SK-N-SH (cell line): ENCODE data around the gene NR5A1. TPM values are rescaled to one million over a fixed set of nuclear protein-coding genes. Genes with fewer than 3 reads are reported as not detected.

ENCODE experiments used
- CTCF ChIA-PET: fragments of 300-600, 350-600 bp; formaldehyde crosslinking; extraction: SDS; loops from one replicate; lab custom pipeline; 2021; lab: Yijun Ruan, JAX
- POLR2A ChIA-PET: fragments of 350-600 bp; sonication (Branson Sonifier 250); formaldehyde crosslinking; extraction: SDS; loops from one replicate; lab custom pipeline; 2020; ENCODE audit warnings: antibody characterized with exemption, inconsistent platforms; lab: Yijun Ruan, JAX
- DNase-seq: peaks from one replicate; pipeline ENCODE4 v3.0.0; 2012
- H2AFZ ChIP-seq: fragments of 200-600 bp; sonication (generic); 2 replicates; pipeline ENCODE4 v1.8.1; 2016; ENCODE audit warnings: antibody characterized with exemption, mild to moderate bottlenecking, low read depth
- H3F3A ChIP-seq: fragments of 200-600 bp; sonication (generic); replicated peaks from 2 replicates; pipeline ENCODE3; 2016; ENCODE audit warnings: antibody characterized with exemption, mild to moderate bottlenecking; ENCODE audit not compliant: insufficient read depth
- H3K27ac ChIP-seq, 2 experiments: fragments of 200-500 bp in 1 of 2; fragments of 200-600 bp in 1 of 2; sonication (Bioruptor generic) in 1 of 2; sonication (generic), shearing (Covaris generic) in 1 of 2; 2 replicates each; pipeline versions ENCODE4 v1.5.1 to v1.6.1; 2014 to 2016; ENCODE audit warnings: low read depth in 2 of 2, inconsistent platforms in 1 of 2, low read length in 1 of 2, mild to moderate bottlenecking in 1 of 2, mixed read lengths in 1 of 2
- H3K27me3 ChIP-seq: fragments of 200-600 bp; sonication (generic), shearing (Covaris generic); 2 replicates; pipeline ENCODE4 v1.6.1; 2016; ENCODE audit warnings: mixed run types; ENCODE audit not compliant: insufficient read depth
- H3K36me3 ChIP-seq, 2 experiments: fragments of 200-500 bp in 1 of 2; fragments of 200-600 bp in 1 of 2; sonication (Bioruptor generic) in 1 of 2; sonication (generic) in 1 of 2; replicated peaks in 1 of 2; 2 replicates each; pipeline versions ENCODE3 to v1.5.1; 2014 to 2016; ENCODE audit warnings: low read length in 1 of 2, mild to moderate bottlenecking in 1 of 2; ENCODE audit not compliant: insufficient read depth in 2 of 2, control insufficient read depth in 1 of 2
- H3K4me1 ChIP-seq, 2 experiments: fragments of 200-500 bp in 1 of 2; fragments of 200-600 bp in 1 of 2; sonication (Bioruptor generic) in 1 of 2; sonication (generic), shearing (Covaris generic) in 1 of 2; 2 replicates each; pipeline versions ENCODE4 v1.5.1 to v1.6.1; 2014 to 2016; ENCODE audit warnings: low read depth in 1 of 2, low read length in 1 of 2, mixed run types in 1 of 2; ENCODE audit not compliant: insufficient read depth in 2 of 2, control insufficient read depth in 1 of 2
- H3K4me2 ChIP-seq: fragments of 200-600 bp; sonication (generic), shearing (Covaris generic); 2 replicates; pipeline ENCODE4 v1.6.1; 2017; ENCODE audit warnings: mixed run types
- H3K4me3 ChIP-seq, 2 experiments: fragments of 200-500 bp in 1 of 2; fragments of 200-600 bp in 1 of 2; sonication (Bioruptor generic) in 1 of 2; sonication (generic), shearing (Covaris generic) in 1 of 2; 2 replicates each; pipeline versions ENCODE4 v1.5.1 to v1.8.1; 2014 to 2016; ENCODE audit warnings: low read depth in 2 of 2, inconsistent platforms in 1 of 2, low read length in 1 of 2, mild to moderate bottlenecking in 1 of 2, mixed read lengths in 1 of 2, moderate library complexity in 1 of 2
- H3K79me2 ChIP-seq: fragments of 200-600 bp; sonication (generic); 2 replicates; pipeline ENCODE4 v1.8.1; 2017; ENCODE audit warnings: mild to moderate bottlenecking; ENCODE audit not compliant: insufficient read depth
- H3K9ac ChIP-seq: fragments of 200-600 bp; sonication (generic); 2 replicates; pipeline ENCODE4 v1.6.1; 2017; ENCODE audit warnings: mixed run types
- H3K9me2 ChIP-seq: fragments of 200-600 bp; sonication (generic); 2 replicates; pipeline ENCODE4 v1.6.1; 2017; ENCODE audit warnings: mixed run types
- H3K9me3 ChIP-seq: fragments of 200-600 bp; sonication (generic); 2 replicates; pipeline ENCODE4 v1.6.1; 2017; ENCODE audit warnings: mixed run types, mild to moderate bottlenecking, moderate library complexity
- H4K20me1 ChIP-seq: fragments of 200-600 bp; sonication (generic); 2 replicates; pipeline ENCODE4 v1.6.1; 2017; ENCODE audit warnings: mild to moderate bottlenecking, mixed run types; ENCODE audit not compliant: insufficient read depth
- CHD2 ChIP-seq: fragments of 150-350 bp; IDR thresholded peaks from 2 replicates; pipeline ENCODE4 v1.6.1; 2018; ENCODE audit warnings: low read length; ENCODE audit not compliant: partially characterized antibody
- ELF1 ChIP-seq: IDR thresholded peaks from 2 replicates; pipeline ENCODE4 v1.4.0; 2012
- EP300 ChIP-seq, 2 experiments: IDR thresholded peaks; 2 replicates each; pipeline versions ENCODE4 v1.4.0 to v1.6.1; 2012; ENCODE audit warnings: borderline replicate concordance in 1 of 2, low read depth in 1 of 2, low read length in 1 of 2
- FOXM1 ChIP-seq: IDR thresholded peaks from 2 replicates; pipeline ENCODE4 v1.4.0; 2012; ENCODE audit warnings: low read depth, mild to moderate bottlenecking
- GATA2 ChIP-seq: sonication (generic); formaldehyde crosslinking; IDR thresholded peaks from 2 replicates; pipeline ENCODE4 v1.5.0; 2020; ENCODE audit warnings: mild to moderate bottlenecking, missing genetic modification reagents
- JUND ChIP-seq: IDR thresholded peaks from 2 replicates; pipeline ENCODE4 v1.4.0; 2012
- NRF1 ChIP-seq: IDR thresholded peaks from 2 replicates; pipeline ENCODE4 v1.6.1; 2012; ENCODE audit warnings: low read depth, mild to moderate bottlenecking, low read length
- RAD21 ChIP-seq: IDR thresholded peaks from 2 replicates; pipeline ENCODE4 v1.6.1; 2012; ENCODE audit warnings: mild to moderate bottlenecking, low read length
- RCOR1 ChIP-seq: fragments of 150-350 bp; IDR thresholded peaks from 2 replicates; pipeline ENCODE4 v1.6.1; 2017; ENCODE audit warnings: antibody characterized with exemption, low read length
- SIN3A ChIP-seq: IDR thresholded peaks from 2 replicates; pipeline ENCODE4 v1.6.1; 2012; ENCODE audit warnings: low read depth, mild to moderate bottlenecking, low read length, moderate library complexity, borderline replicate concordance
- TCF12 ChIP-seq: IDR thresholded peaks from 2 replicates; pipeline ENCODE4 v1.4.0; 2012
- TEAD4 ChIP-seq: IDR thresholded peaks from 2 replicates; pipeline ENCODE4 v1.4.0; 2012; ENCODE audit warnings: mild to moderate bottlenecking, borderline replicate concordance; ENCODE audit not compliant: insufficient read depth
- USF1 ChIP-seq: IDR thresholded peaks from 2 replicates; pipeline ENCODE4 v1.4.0; 2012; ENCODE audit warnings: low read depth, borderline replicate concordance
- ZBTB33 ChIP-seq: IDR thresholded peaks from 2 replicates; pipeline ENCODE4 v1.4.0; 2012; ENCODE audit warnings: low read depth, borderline replicate concordance
- WGBS: methylation state at CpG from one replicate; pipeline ENCODE4 v1.1.6; 2017; ENCODE audit warnings: low lambda C conversion rate; 5-methylcytosine and 5-hydroxymethylcytosine counted together
- polyA plus RNA-seq, 3 experiments: library from polyadenylated mRNA; depleted of rRNA; stranded (reverse); fragments of >200 nt; gene quantifications; 2 replicates each; pipeline ENCODE4 v1.2.3, GENCODE V29; 2012
- TF ChIP-seq, protein P1 (sequence below): IDR thresholded peaks from 2 replicates; pipeline ENCODE4 v1.6.1; 2012; ENCODE audit warnings: mild to moderate bottlenecking, low read depth, low read length, moderate library complexity
- TF ChIP-seq, protein P2 (sequence below): fragments of 150-350 bp; IDR thresholded peaks from 2 replicates; pipeline ENCODE4 v1.6.1; 2016; ENCODE audit warnings: mild to moderate bottlenecking, low read depth, low read length
- TF ChIP-seq, protein P3 (sequence below): fragments of 150-350 bp; IDR thresholded peaks from 2 replicates; pipeline ENCODE4 v1.6.1; 2017; ENCODE audit warnings: antibody characterized with exemption, low read length, low read depth, borderline replicate concordance

Gene NR5A1
- polyA plus RNA-seq, 1 of the 3 experiments (the other 2 are of a cell fraction) = not detected

GRCh38 chr9:124469011-124469832 lies 38.0 kb downstream of the NR5A1 start:
- H3K4me2 ChIP-seq = no peak overlapping the region
- H3K27ac ChIP-seq = no peak overlapping the region
- no peaks in the 10 kb centered on the region for H3K79me2 ChIP-seq
- no peaks in the 10 kb centered on the region; the same call in 1 of the 2 replicates for H3K27me3 ChIP-seq
- no peaks in the 10 kb centered on the region for H3K9me2 ChIP-seq
- ChIA-PET POLR2A (no interaction called here), CTCF (interaction anchor here (0.5 kb wide), 1 partner anchor 1795 kb away, joined by 3 read pairs; no protein-coding TSS in a partner anchor)
- H3F3A ChIP-seq = no peaks in the 10 kb centered on the region
- H3K9me3 ChIP-seq = no peaks in the 10 kb centered on the region
- 85% methylated on average over 12 of the region's 28 CpGs for WGBS
- no peak overlapping the region for H3K4me3 ChIP-seq
- no peaks in the 10 kb centered on the region; a peak in 1 of 4 replicates for H3K4me1 ChIP-seq
- no peak overlapping the region for H2AFZ ChIP-seq
- H3K9ac ChIP-seq = no peak overlapping the region
- H3K36me3 ChIP-seq = no peaks in the 10 kb centered on the region
- TF ChIP-seq CHD2 = no peak
- no peak for TF ChIP-seq TCF12
- TF ChIP-seq, protein P1, sequence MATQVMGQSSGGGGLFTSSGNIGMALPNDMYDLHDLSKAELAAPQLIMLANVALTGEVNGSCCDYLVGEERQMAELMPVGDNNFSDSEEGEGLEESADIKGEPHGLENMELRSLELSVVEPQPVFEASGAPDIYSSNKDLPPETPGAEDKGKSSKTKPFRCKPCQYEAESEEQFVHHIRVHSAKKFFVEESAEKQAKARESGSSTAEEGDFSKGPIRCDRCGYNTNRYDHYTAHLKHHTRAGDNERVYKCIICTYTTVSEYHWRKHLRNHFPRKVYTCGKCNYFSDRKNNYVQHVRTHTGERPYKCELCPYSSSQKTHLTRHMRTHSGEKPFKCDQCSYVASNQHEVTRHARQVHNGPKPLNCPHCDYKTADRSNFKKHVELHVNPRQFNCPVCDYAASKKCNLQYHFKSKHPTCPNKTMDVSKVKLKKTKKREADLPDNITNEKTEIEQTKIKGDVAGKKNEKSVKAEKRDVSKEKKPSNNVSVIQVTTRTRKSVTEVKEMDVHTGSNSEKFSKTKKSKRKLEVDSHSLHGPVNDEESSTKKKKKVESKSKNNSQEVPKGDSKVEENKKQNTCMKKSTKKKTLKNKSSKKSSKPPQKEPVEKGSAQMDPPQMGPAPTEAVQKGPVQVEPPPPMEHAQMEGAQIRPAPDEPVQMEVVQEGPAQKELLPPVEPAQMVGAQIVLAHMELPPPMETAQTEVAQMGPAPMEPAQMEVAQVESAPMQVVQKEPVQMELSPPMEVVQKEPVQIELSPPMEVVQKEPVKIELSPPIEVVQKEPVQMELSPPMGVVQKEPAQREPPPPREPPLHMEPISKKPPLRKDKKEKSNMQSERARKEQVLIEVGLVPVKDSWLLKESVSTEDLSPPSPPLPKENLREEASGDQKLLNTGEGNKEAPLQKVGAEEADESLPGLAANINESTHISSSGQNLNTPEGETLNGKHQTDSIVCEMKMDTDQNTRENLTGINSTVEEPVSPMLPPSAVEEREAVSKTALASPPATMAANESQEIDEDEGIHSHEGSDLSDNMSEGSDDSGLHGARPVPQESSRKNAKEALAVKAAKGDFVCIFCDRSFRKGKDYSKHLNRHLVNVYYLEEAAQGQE = no peak
- TF ChIP-seq SIN3A = no peak
- TF ChIP-seq EP300 (IDR thresholded peaks at IDR 0.05; ENCODE audit: borderline replicate concordance in 1 of 2, low read depth in 1 of 2, low read length in 1 of 2) = no peak
- TF ChIP-seq RCOR1 = no peak
- no peak for TF ChIP-seq FOXM1
- TF ChIP-seq NRF1 = no peak
- no peak for TF ChIP-seq ELF1
- TF ChIP-seq, protein P2, sequence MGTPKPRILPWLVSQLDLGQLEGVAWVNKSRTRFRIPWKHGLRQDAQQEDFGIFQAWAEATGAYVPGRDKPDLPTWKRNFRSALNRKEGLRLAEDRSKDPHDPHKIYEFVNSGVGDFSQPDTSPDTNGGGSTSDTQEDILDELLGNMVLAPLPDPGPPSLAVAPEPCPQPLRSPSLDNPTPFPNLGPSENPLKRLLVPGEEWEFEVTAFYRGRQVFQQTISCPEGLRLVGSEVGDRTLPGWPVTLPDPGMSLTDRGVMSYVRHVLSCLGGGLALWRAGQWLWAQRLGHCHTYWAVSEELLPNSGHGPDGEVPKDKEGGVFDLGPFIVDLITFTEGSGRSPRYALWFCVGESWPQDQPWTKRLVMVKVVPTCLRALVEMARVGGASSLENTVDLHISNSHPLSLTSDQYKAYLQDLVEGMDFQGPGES = no peak
- TF ChIP-seq GATA2 (CRISPR knock-in tag) = no peak
- no peak for TF ChIP-seq RAD21
- TF ChIP-seq, protein P3, sequence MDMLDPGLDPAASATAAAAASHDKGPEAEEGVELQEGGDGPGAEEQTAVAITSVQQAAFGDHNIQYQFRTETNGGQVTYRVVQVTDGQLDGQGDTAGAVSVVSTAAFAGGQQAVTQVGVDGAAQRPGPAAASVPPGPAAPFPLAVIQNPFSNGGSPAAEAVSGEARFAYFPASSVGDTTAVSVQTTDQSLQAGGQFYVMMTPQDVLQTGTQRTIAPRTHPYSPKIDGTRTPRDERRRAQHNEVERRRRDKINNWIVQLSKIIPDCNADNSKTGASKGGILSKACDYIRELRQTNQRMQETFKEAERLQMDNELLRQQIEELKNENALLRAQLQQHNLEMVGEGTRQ = no peak
- TF ChIP-seq JUND = no peak
- no peak for TF ChIP-seq TEAD4
- TF ChIP-seq ZBTB33 = no peak
- TF ChIP-seq USF1 = no peak
- TF ChIP-seq, all 33 proteins: peak for 0
- no peak for DNase-seq
- H4K20me1 ChIP-seq = no peaks in the 10 kb centered on the region
